Bronchial smooth muscle cell (primary cell): ENCODE data around the gene INO80C. TPM values are rescaled to one million over a fixed set of nuclear protein-coding genes. Genes with fewer than 3 reads are reported as not detected.

Experiments
- total RNA-seq: library from RNA; depleted of rRNA; stranded (reverse); fragments of >200 nt; gene quantifications from 2 replicates; pipeline ENCODE4 v1.2.1, GENCODE V29; 2014

Gene INO80C
- 2.1 and 4.4 TPM in 2 replicates for total RNA-seq

GRCh38 chr18:35497370-35498197, at the start of gene INO80C:
Gene INO80C (minus strand): TSS chr18:35497960. CDS start chr18:35497874, 86 bp downstream.

Other genes starting within 250 kb of the INO80C start
- gene ZSCAN30, start 207.7 kb downstream of the INO80C start, total RNA-seq, result 12.2 and 20.5 TPM in 2 replicates
- 15.5 and 22.5 TPM in 2 replicates for gene ZNF24, start 153.5 kb downstream of the INO80C start, total RNA-seq
- 1.4 and 2.2 TPM in 2 replicates for gene ZNF396, start 120.6 kb downstream of the INO80C start, total RNA-seq
- 32.9 and 47.8 TPM in 2 replicates for gene GALNT1, start 83.8 kb upstream of the INO80C start, total RNA-seq